ENCODE measurements around the gene CMTR1. TPM values are rescaled to one million over a fixed set of nuclear protein-coding genes. Genes with fewer than 3 reads are reported as not detected.

Gene CMTR1
- polyA plus RNA-seq, 1 of the 3 experiments (the other 2 are of a cell fraction) = 19.8 TPM

- DNase-seq = no peak
- WGBS (ENCODE audit: low lambda C conversion rate) = 86% methylated on average over 7 of the region's 10 CpGs
- Histone ChIP-seq H3K4me3 (ENCODE audit: low read depth in 2 of 2, low read length in 1 of 2) (no peak overlapping the region), H2AFZ (ENCODE audit: low read depth) (no peak overlapping the region), H3K36me3 (replicated peaks in 1 of 2; ENCODE audit: control insufficient read depth in 1 of 2, insufficient read depth in 2 of 2, low read length in 1 of 2) (peaks cover 10 to 60% of the 10 kb centered on the region in 2 experiments), H3F3A (replicated peaks; ENCODE audit: insufficient read depth) (no peaks in the 10 kb centered on the region), H3K9me2 (no peaks in the 10 kb centered on the region), H3K9ac (no peak overlapping the region), H3K9me3 (no peaks in the 10 kb centered on the region), H3K27ac (ENCODE audit: low read depth in 2 of 2, low read length in 1 of 2) (no peak overlapping the region), H3K4me2 (no peak overlapping the region), H3K4me1 (ENCODE audit: control insufficient read depth in 1 of 2, insufficient read depth in 2 of 2, low read depth in 1 of 2, low read length in 1 of 2) (peaks cover 0 to 18% of the 10 kb centered on the region in 2 experiments; a peak in 1 of 4 replicates), H3K79me2 (ENCODE audit: insufficient read depth) (no peaks in the 10 kb centered on the region), H4K20me1 (ENCODE audit: insufficient read depth) (no peaks in the 10 kb centered on the region), H3K27me3 (ENCODE audit: insufficient read depth) (no peaks in the 10 kb centered on the region)
- POLR2A ChIA-PET = no interaction called here
- TF ChIP-seq TAF1 (IDR thresholded peaks at IDR 0.05; ENCODE audit: borderline replicate concordance, low read depth, low read length) (no peak), RFX5 (IDR thresholded peaks at IDR 0.05; ENCODE audit: low read length) (no peak), MXI1 (IDR thresholded peaks at IDR 0.05; ENCODE audit: low read depth, low read length) (no peak), EP300 (IDR thresholded peaks at IDR 0.05; ENCODE audit: borderline replicate concordance in 1 of 2, low read depth in 1 of 2, low read length in 1 of 2) (no peak), PBX3 (IDR thresholded peaks at IDR 0.05) (no peak), ELF1 (IDR thresholded peaks at IDR 0.05) (no peak), MAX (IDR thresholded peaks at IDR 0.05; ENCODE audit: low read depth) (no peak), GABPA (IDR thresholded peaks at IDR 0.05; ENCODE audit: low read depth) (no peak), RXRA (IDR thresholded peaks at IDR 0.05; ENCODE audit: borderline replicate concordance, low read depth) (no peak), RAD21 (IDR thresholded peaks at IDR 0.05; ENCODE audit: low read length) (no peak), SMC3 (IDR thresholded peaks at IDR 0.05; ENCODE audit: low read depth, low read length) (no peak), USF2 (IDR thresholded peaks at IDR 0.05; ENCODE audit: borderline replicate concordance, low read depth, low read length) (no peak), FOSL2 (IDR thresholded peaks at IDR 0.05; ENCODE audit: borderline replicate concordance, low read depth) (no peak), NFIC (IDR thresholded peaks at IDR 0.05; ENCODE audit: borderline replicate concordance) (no peak), IRF3 (IDR thresholded peaks at IDR 0.05; ENCODE audit: low read depth, low read length) (no peak), NRF1 (IDR thresholded peaks at IDR 0.05; ENCODE audit: low read depth, low read length) (no peak), MEF2A (IDR thresholded peaks at IDR 0.05; ENCODE audit: borderline replicate concordance, low read depth) (no peak), SIN3A (IDR thresholded peaks at IDR 0.05; ENCODE audit: borderline replicate concordance, low read depth, low read length) (no peak), FOXJ3 (CRISPR knock-in tag; IDR thresholded peaks at IDR 0.05) (no peak)
- CTCF ChIA-PET = interaction anchor here (1.0 to 10.8 kb wide), 4 partner anchors 20 to 215 kb away, joined by 3 to 116 read pairs (median 7); partner anchors contain the start of gene MDGA1
Measured at GRCh38 chr6:37482606-37483251, 49.7 kb downstream of the CMTR1 start.

All from SK-N-SH (cell line).